Superior temporal gyrus (tissue), 1 donor: ENCODE results near the gene PRKAR2A.
"Not testable (repeated sequence)": the region's sequence is repeated elsewhere in the genome, so short reads cannot be mapped to it uniquely, and the experiment has no call there.

ENCODE experiments used
- DNase-seq: peaks from one replicate; pipeline ENCODE4 v3.0.0-alpha.2; 2016; ENCODE audit errors: extremely low spot score

The PRKAR2A gene

GRCh38 chr3:48782046-48782445, 65.6 kb downstream of the PRKAR2A start:
- DNase-seq: no peak

DNA sequence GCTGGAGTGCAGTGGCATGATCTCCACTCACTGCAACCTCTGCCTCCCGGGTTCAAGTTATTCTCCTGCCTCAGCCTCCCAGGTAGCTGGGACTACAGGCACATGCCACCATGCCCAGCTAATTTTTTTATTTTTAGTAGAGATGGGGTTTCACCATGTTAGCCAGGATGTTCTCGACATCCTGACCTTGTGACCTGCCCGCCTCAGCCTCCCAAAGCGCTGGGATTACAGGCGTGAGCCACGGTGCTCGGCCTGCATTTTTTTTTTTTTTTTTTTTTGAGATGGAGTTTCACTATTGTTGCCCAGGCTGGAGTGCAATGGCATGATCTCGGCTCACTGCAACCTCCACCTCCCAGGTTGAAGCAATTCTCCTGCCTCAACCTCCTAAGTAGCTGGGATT, 69.1 kb downstream of the PRKAR2A start:
- DNase-seq: not testable (repeated sequence)

- DNase-seq: no peak
Measured at GRCh38 chr3:48776854-48777253, 70.8 kb downstream of the PRKAR2A start.

DNA sequence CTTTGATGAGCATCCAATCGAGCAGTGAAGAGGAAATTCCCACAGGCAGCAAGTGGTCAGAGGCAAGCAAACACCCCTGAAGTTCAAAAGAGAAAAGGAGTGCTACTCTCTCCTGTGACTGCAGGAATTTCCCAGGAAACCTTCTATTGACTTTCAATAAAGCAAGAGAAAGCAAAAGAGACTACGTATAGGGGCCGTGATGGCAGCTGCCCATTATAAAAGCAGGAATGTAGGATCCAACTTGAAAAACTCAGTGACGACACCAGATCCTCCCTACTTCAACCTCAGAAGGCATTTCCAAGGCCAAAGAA, 77.5 kb downstream of the PRKAR2A start:
- DNase-seq: no peak

GRCh38 chr3:48765376-48765775, 82.3 kb downstream of the PRKAR2A start:
- peak; percentile 45 for DNase-seq

- no peak for DNase-seq
Measured at GRCh38 chr3:48762816-48763215, 84.9 kb downstream of the PRKAR2A start.

GRCh38 chr3:48759991-48760540, 87.6 kb downstream of the PRKAR2A start:
- not testable (repeated sequence) for DNase-seq

GRCh38 chr3:48759531-48759930, 88.1 kb downstream of the PRKAR2A start:
- not testable (repeated sequence) for DNase-seq

- DNase-seq: no peak
Measured at GRCh38 chr3:48759071-48759470, 88.6 kb downstream of the PRKAR2A start.

GRCh38 chr3:48756640-48757039, 91.0 kb downstream of the PRKAR2A start:
- DNase-seq: no peak

DNA sequence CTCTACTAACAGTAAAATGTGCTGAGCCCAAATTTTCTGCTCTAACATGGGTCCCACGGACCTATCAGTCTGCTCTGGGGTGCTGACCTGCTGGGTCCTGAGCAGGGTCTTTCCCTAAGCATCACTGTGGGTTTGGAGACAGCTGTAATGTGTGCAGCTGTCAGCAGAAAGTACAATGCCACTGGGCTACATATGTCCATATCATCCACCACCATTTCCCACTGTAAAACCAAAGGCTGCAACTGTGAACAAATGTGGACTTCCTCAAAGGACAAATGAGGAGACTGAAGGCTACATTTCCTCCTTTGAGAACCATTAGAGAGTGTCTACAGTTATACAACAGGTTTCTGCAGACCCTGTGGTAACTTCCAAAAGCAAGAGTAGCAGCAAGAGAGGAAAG, 96.8 kb downstream of the PRKAR2A start:
- DNase-seq: no peak

DNA sequence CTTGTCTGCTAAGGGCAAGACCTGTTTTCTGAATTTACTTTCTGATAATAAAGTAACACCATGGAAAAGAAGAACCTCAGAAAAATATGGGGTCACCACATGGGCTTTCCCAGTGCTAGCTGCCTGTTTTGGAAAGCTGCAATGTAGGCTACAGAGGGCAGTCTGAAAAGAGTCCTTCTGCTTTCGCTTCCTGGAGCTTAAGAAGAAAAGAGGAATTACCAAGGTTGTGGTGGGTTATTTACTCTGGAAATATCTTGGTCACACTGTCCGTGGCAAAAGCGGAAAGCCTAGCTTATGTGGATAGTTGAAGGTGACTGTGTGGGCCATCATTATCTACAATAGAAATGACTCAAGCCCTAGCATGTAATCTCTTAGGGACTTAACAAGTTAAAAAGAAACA, 98.9 kb downstream of the PRKAR2A start:
- DNase-seq: peak; percentile 42

DNA sequence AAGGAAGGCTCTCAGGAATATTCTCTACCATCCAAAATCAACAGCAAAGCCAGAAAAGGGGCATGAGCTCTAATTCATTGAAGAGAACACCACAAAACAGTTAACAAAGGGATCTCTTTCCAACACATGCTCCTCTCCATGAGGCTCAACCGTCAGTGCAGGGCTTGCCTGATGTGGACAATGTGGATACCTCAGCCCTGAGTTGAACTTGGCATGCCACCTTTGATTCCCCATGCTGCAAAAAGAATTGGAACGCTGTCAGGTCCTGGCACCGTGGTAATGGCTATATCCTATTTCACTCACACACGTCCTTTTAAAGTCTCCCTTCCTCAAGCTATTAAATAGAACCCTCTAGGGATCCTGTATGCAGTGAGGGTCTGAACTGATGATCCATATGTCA, 100.0 kb downstream of the PRKAR2A start:
- peak; percentile 62 for DNase-seq

DNA sequence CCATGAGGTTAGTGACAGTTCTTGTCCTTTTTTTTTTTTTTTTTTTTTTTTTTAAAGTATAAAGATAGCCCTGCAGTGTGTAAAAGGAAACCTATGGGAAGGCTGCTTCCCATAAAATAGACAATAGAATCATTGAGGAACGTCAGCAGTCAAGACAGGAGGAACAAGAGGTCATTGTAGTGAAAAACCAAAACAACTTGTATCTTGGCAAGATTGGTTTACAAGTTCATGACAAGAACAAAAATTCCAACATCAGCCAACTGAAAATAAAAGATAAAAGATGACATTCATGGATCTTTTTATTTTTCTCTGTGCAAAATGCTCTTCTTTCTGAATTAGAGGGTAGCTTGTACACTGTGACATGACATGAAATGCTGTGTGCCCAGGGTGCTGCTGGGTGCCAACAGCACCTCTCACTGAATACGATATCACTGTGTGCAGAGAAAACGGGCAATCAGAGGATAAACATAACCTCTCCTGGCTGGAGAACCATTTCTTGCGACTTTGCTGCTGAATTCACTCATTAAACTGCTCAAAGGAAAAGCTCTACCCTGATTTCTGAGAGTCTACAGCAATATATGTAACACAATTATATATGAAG, 100.6 kb downstream of the PRKAR2A start:
- DNase-seq: peak; percentile 92

GRCh38 chr3:48743773-48744172, 103.9 kb downstream of the PRKAR2A start:
- DNase-seq: no peak

GRCh38 chr3:48741226-48741625, 106.4 kb downstream of the PRKAR2A start:
- not testable (repeated sequence) for DNase-seq

DNA sequence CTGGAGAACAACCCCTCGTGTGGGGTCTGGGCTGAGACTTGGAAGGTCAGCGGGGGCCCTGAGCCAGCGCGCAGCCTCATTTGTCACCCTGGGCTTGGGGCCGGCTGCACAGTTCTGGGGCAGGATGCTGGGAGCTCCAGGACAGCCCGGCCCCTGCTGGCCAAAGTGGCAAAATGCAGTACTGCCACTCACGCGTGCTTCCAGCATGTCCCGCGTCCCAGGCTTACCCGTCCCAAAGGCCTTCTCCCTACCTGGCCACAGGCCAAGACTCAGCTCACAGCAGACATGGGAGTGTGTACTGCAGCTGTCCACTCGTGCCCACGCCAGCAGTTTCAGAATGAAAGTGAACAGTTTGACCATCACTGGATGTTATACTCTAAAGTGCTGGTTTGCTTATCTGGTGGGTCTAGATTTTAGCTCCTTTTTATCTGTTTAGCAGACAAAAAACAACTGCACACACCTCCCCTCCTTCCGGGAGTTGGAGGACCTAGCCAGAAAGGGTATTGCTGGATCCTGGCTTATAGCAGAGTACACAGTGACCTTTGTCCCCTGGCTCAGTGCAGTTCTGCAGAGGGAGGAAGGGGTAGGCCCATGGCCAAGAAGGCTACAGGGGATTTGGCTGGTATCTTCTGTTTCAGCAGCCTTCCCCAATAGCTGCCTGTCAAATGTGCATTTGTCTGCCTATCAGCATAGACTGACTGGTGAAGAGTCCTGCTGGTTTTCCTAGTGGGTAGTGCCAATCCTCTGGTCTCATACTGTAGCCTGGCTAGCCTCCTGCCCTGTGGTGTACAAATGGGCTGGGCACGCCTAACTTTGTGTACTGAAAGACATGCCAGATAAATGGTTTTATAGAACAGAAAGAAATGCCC, 107.5 kb downstream of the PRKAR2A start:
- DNase-seq: peak; percentile 94

DNA sequence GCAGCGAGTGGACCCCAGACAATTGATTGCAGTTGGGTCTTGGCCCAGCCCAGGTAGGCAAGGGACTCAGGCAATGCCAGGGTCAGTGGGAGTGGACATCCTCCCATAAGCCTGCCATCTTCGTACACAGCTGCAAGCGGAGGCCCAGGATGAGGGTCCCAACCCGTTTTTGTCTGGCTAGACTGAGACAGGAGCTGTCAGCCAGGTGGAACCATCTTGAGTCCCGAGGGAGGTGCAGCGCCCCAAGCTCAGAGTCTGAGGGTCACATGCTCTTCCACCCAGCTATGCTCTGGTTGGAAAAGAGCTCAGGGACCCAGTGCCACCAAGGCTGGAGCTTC, 108.1 kb downstream of the PRKAR2A start:
- DNase-seq: no peak

- no peak for DNase-seq
Measured at GRCh38 chr3:48738926-48739616, 108.6 kb downstream of the PRKAR2A start.

DNA sequence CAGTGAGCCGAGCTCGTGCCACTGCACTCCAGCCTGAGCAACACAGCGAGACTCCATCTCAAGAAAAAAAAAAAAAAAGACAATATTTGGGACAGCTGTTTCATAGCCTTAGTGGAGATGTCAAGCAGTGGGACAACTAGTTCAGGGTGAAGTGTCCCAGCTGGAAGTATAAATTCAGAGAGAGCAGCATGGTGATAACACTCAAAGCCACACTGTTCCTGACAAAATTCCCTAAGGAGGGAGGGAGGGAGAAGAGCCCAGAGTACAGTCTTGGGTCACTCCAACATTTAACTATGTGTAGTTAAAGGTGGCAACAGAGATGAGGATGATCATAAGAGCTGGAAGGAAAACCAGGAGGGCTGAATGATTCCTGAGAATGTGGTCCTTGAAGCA, 109.5 kb downstream of the PRKAR2A start:
- DNase-seq: no peak

DNA sequence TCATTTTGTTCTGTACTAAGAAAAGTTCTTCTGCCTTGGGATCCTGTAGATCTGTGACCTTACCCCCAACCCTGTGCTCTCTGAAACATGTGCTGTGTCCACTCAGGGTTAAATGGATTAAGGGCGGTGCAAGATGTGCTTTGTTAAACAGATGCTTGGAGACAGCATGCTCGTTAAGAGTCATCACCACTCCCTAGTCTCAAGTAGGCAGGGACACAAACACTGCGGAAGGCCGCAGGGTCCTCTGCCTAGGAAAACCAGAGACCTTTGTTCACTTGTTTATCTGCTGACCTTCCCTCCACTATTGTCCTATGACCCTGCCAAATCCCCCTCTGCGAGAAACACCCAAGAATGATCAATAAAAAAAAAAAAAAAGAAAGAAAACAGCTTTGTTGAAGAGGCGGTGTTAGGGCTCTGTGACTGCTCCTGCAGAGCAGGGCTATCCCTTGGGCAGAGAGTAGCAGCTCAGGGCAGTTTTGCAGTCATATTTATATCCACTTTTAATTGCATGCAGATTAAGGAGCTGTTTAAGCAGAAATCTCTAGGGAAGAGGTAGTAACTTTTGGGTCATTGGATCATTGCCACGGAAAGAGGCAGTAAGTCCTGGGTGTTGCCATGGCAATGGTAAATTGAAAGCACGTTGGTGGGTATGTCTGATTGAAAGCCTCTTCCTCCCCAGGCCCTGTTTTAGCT, 112.5 kb downstream of the PRKAR2A start:
- not testable (repeated sequence) for DNase-seq

DNA sequence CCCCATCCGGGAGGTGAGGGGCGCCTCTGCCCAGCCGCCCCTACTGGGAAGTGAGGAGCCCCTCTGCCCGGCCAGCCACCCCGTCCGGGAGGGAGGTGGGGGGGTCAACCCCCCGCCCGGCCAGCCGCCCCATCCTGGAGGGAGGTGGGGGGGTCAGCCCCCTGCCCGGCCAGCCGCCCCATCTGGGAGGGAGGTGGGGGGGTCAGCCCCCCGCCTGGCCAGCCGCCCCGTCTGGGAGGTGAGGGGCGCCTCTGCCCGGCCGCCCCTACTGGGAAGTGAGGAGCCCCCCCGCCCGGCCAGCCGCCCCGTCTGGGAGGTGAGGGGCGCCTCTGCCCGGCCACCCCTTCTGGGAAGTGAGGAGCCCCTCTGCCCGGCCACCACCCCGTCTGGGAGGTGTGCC, 113.1 kb downstream of the PRKAR2A start:
- not testable (repeated sequence) for DNase-seq
